Ramos (cell line): ENCODE results near the gene PPP1R11.
"Not testable (repeated sequence)": the region's sequence is repeated elsewhere in the genome, so short reads cannot be mapped to it uniquely, and the experiment has no call there.

Experiments
- in situ Hi-C: fragments of 300-500 bp; cut with MboI; formaldehyde crosslinking; loops from one replicate; pipeline ENCODE4 v1.14.3; 2022; ENCODE audit warnings: low sequenced_read_pairs; ENCODE audit not compliant: unreplicated experiment

Gene PPP1R11

DNA sequence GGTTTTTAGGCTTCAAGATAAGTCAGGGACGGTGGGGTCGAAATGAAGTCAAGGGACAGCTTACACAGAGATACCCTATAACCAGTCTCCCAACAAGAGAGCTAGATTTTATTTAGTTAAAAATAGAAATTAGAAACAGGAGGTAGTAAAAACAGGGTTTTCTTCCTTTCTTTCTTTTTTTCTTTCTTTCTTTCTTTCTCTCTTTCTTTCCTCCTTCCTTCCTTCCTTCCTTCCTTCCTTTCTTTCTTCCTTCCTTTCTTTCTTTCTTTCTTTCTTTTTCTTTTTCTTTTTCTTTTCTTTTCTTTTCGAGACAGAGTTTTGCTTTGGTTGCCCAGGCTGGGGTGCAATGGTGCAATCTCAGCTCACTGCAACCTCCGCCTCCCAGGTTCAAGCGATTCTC, 51.7 kb downstream of the PPP1R11 start:
- in situ Hi-C loops, result not testable (repeated sequence)
